ENCODE data around the gene CERS6.
"Not testable (repeated sequence)": the region's sequence is repeated elsewhere in the genome, so short reads cannot be mapped to it uniquely, and the experiment has no call there.

The CERS6 gene, protein sequence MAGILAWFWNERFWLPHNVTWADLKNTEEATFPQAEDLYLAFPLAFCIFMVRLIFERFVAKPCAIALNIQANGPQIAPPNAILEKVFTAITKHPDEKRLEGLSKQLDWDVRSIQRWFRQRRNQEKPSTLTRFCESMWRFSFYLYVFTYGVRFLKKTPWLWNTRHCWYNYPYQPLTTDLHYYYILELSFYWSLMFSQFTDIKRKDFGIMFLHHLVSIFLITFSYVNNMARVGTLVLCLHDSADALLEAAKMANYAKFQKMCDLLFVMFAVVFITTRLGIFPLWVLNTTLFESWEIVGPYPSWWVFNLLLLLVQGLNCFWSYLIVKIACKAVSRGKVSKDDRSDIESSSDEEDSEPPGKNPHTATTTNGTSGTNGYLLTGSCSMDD

DNA sequence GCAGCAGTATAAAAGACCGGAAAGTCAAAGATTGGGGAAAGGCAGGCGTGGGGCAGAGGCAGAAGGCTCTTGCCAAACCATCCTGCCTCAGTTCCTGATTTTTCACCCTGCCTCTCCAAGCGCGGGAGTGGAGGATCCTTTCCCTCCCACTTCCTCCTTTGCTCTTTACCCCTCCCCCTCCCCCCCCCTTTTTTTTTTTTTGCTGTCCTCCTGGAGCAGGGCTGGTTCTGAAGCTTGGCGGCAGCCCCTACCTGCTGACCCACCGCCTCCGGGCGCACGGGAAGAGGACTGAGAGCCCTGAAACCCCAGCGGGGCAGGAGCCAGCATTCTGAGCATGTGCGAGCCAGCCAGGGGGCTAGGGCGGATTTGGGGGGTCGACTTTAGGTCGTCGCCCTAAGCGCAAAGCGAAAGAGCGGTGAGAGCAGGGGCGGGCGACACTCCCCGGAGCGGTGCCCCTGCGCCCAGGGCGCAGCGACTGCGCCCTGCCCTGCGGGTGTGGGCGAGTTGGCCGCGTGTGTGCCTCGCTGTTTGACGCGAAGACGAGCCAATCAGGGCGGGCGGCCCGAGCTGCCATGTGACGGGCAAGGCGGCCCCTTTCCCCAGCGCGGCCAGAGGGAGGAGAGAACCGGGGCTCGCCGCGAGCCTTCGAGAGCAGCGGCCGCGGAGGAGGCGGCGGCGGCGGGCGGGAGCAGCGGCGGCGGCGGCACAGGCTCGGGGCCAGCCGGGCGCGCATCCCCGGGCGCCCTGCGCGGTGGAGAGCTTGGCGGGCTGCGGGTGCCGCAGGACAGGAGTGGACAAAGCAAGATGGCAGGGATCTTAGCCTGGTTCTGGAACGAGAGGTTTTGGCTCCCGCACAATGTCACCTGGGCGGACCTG lies at the start of gene CERS6:
CERS6 (plus strand) TSS at position 628 of the 876 bp plus-strand sequence; CDS start at position 805, 177 bp downstream.
- peak; percentile 50 to 61 (median 56) for DNase-seq

DNA sequence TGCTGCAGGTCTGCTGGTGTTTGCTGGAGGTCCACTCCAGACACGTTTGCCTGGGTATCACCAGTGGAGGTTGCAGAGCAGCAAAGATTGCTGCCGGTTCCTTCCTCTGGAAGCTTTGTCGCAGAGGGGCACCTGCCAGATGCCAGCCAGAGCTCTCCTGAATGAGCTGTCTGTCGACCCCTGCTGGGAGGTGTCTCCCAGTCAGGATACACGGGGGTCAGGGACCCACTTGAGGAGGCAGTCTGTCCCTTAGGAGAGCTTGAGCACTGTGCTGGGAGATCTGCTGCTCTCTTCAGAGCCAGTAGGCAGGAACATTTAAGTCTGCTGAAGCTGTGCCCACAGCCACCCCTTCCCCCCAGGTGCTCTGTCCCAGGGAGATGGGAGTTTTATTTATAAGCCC lies 43.8 kb upstream of the CERS6 start:
- not testable (repeated sequence) for DNase-seq

DNA sequence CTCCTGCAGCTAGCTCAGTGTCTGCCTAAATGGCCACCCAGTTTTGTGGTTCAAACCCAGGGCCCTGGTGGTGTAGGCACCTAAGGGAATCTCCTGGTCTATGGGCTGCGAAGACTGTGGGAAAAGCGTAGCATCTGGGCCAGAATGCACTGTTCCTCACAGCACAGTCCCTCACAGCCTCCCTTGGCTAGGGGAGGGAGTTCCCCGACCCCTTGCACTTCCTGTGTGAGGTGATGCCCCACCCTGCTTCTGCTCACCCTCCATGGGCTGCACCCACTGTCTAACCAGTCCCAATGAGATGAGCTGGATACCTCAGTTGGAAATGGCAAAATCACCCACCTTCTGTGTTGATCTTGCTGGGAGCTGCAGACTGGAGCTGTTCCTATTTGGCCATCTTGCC lies 43.0 kb upstream of the CERS6 start:
- DNase-seq: not testable (repeated sequence)

DNA sequence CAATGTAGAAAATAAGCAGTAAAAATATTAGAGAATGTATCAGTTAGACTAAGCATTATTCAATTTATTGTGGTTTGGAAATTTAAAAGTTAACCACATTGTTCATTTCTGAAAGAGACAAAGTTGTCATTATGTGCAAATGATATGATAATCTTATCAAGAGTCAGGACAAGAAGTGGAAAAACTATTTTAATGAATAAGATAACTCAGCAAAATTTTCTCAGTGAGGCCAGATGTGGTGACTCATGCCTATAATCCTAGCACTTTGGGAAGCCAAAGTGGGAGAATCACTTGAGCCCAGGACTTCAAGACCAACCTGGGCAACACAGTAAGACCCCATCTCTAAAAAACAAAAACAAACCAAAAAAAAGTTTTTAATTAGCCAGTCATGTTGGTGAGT lies 39.5 kb upstream of the CERS6 start:
- no peak for DNase-seq

DNA sequence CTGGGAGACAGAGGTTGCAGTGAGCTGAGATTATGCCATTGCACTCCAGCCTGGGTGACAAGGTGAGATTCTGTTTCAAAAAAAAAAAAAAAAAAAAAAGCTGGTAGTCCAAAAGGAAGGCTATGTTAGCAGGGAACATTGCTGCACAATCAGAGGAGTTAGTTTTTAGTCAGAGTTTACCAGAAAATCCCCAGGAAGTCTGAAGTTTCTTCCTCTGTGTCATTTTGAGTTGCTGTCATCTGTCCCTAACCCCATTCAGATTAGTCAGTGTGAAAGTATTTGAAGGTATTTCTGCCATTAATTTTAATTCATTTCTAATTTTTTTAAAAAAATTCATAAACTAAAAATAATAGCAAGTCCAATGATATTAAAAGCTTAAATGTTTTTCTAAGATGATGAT lies 33.5 kb upstream of the CERS6 start:
- DNase-seq: no peak

DNA sequence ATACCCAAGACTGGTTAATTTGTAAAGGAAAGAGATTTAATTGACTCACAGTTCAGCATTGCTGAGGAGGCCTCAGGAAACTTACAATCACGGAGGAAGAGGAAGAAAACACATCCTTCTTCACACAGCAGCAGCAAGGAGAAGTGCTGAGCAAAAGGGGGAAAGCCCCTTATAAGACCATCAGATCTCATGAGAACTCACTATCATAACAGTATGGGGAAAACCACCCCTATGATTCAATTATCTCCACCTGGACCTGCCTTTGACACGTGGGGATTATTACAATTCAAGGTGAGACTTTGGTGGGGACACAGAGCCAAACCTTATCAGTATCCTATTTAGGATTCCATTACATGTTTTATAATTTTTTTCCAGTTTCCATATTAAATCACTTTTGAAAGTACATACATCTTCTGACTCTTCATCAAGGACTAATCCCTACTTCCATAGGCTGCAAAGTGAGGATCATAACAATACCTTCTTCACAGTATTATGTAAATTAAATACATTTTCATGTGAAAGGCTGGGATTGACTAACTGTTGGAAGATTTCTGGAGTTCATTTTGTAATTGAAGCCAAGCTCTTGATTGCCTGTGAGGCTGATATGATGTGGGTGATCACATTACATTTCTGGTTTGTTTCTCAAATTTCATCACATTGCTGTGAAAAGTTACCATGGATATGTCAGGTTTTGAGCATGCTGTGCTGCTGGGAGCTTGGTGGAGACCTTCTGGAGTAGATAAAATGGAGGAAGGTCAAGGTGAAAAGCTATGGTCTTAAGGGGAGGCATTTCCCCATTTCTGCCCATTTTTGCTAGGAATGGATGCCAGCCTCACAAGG lies 31.7 kb upstream of the CERS6 start:
- no peak for DNase-seq

DNA sequence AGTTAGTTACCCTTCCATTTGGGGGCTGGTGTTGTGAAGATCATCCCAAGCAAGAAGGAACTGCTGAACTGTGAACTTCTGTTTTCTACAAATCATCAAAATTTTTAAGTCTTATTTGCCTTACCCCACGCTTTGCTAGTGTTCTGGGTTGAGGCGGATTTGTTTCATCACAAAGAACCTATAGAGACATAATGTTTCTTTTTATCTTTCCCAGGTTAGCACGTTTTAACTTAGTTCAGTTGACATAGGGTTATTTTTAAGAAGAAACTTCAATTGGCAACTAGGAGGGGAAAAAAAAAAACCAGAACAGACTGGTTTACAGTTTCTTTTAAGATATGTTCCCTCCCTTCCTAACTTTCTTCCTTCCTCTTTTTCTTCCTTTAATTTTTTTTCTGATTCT lies 31.1 kb upstream of the CERS6 start:
- DNase-seq: no peak

DNA sequence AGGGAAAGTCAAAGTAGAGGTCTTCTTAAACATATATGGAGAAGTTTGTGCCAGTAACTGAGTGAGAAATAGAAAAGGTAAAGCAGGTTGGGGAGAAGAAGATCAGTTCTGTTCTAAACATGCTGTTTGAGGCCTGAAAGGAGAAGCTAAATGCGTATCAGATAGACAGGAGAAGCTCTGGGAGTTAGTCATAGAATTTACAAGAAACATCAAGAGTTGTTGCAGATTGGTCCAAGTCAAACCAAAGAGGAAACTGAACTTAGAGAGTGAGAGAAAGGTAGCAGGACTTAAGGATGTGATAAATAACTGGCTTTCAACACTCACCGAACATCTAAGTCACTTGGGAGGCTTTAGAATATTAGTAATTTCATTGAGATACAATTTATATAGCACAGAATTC lies 29.2 kb upstream of the CERS6 start:
- no peak for DNase-seq

DNA sequence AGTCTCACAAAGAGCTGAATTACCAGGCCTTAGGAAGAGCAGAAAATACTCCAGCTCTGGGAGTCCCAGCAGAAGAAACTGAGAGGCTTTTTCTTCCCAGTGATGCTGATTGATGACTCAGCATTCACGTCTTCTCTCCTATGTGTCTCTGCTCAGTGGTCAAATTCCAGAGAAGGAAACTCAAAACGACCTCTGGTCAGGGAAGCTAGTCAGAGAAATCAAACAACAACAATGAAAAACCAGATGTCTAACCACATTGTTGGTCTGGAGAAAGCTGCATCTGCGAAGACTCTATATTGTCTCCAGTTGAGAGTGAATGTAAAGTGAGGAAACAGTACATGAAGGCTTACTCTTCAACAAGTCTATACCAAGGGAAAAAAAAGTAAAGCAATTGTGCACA lies 28.6 kb upstream of the CERS6 start:
- no peak for DNase-seq

DNA sequence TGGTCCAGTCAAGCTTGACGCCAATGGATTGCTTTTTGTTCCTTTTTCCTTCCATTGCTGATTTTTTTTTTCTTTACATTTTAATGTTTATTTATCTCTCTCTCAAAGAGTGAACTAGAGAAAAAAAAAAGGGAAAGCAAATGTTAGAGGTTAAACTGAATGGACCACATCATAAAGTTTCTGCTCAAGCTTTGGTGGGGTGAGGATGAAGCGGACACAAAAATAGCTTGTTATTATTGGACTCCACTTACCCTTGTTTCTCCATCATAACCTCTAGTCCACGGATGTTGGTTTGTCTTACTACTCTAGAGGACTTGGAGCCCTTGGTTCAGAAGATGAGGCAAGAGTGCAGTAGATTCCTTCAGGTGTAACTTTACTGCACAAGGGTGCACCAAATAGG lies 27.6 kb upstream of the CERS6 start:
- DNase-seq: no peak

DNA sequence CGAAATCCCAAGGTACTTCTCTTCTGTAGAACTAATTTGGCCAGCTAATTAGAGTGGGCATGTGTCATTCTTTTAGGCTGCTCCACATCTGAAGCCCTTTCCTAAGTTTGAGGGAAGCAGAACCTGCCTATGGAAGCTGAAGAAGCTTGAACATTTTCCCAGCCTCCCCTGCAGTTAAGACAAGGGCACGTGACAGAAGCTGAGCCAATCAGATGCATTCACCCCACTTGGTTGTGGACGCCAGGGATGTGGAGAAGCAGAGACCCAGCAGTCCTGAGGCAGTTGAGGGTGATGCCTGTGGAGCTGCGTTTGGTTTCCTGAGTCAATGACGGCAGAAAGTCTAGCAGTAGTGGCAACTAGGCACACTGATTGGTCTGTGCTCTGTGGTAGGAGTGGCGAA lies 26.1 kb upstream of the CERS6 start:
- DNase-seq: no peak

DNA sequence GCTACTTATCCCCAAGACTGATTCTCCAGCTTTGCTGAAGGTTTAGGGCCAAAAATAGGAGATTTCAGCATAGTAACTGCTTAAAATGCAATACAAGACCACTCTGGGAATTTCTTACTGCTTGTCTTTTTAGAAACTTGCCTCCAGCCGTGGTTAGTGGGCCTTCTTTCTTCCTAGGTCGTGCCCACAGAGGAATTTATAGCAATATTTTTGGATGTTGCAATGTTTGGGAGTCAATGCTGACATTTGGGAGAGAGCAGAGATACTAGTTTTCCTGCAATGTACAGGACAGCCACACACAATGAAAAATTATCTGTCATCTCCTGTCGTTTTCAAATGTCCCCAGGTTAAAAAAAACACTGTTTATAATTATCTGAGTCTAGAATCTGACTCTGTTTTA lies 25.6 kb upstream of the CERS6 start:
- DNase-seq: no peak

DNA sequence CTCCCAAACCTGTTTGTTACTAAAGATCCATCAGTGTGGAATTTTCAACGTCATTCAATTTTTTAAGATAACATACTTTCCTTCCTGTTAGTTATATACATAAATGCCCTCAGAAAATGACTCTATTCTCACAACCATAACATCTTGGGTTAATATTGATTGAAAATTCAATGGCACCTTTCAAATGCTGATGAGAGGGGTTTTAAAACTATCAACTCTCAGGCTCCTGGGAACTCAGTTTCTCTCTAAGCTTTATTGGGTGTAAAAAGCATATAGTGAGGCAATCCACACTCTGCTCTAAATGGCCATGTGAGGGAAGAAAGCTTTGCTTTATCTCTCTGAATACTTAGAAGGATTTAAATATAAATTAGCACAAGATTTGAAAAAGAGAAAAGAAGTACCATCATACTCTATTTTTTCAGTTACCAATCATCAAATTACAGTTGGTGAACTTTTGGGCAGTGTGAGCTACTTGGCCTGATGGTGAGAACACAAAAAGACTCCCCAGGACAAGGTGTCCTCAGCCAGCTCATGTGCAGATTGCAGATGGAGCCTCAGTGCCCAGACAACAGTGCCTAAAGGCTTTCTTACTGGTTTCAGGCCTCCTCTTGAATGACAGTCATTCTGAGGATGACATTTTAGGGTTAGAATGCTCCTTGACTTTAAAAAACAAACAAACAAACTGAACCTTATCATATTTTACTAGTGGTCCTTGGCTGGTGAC lies 24.6 kb upstream of the CERS6 start:
- no peak for DNase-seq

DNA sequence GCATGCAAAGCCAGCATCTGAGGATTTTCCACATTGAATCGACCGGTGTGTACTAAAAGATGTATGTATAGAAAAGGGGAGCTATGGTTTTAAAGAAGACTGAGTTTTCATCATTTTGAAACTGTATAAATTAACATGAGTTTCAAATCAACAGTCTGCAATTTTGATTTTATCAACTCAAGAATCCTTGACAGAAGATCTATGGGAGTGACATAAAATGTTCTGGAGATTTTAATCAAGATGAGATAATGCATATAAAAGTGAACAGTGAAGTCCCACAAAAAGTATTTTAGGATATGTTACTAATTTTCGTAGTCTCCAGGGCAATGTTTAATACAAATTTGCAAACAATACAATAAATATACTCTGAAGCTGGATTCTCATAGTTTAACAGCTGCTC lies 24.0 kb upstream of the CERS6 start:
- no peak for DNase-seq

DNA sequence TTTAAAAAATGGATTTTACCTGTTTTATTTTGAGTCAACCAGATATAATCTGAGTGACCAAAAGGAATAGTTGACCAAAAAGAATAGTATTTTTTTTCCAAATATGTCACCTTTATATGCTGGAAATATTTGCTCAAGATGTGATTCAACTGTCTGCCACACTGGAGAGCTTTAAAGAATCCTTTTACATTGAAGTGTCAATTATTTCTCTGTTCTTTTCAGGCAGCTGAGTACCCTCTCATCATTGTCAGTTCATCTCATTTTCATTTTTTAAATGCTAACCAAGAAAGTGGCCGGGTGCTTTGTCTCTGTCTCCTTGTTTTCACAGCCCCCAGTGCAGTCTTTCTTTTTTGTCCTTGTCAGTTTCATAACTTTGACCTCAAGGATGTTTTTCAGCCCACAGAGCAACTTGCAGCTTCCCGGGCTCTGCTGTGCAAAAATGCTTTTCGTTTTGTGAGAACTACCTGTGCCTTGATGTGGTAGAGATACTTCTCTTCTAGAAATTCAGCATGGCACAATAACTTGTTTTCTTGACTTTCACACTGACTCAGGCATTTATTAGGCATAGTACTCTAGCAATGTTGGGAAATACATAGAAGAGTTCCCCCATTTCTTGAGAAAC lies 23.4 kb upstream of the CERS6 start:
- DNase-seq: peak in 2 of 4 experiments; percentile 6 to 7

DNA sequence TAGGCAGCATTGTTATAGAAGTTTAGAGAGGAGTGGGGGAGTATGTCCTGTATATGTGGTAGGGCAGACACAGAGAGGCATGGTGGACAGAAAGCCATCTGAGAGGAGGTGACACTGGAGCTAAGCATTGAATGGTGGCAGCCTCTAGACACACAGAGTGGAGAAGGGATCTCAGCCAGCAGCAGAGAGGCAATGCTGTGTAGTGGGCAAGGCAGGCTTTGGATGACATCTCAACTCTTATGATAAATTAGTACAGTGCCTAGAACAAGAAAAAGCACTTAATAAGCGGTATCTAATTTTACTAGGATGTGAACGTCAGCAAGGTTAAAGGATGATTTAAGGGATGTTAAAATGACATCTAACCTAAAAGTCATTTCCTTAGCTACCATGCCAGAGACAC lies 22.5 kb upstream of the CERS6 start:
- DNase-seq: no peak

DNA sequence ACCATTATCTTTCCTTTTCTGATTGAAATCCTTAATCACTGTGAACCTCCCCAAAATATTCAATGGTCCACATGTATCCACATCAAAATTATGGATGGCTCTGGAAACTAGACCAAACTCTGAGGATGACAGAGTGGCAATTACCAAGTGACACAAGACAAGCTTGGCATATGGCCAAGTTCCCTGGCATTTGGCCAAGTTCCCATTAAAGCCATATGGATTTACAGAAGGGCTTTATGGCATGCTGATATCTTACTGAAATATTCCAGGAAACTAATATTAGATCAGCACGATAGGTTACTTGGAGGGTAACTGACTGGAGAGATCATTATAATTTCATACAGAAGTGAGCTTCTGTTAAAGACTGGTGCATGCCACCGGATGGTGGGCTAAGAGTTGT lies 21.9 kb upstream of the CERS6 start:
- no peak for DNase-seq

DNA sequence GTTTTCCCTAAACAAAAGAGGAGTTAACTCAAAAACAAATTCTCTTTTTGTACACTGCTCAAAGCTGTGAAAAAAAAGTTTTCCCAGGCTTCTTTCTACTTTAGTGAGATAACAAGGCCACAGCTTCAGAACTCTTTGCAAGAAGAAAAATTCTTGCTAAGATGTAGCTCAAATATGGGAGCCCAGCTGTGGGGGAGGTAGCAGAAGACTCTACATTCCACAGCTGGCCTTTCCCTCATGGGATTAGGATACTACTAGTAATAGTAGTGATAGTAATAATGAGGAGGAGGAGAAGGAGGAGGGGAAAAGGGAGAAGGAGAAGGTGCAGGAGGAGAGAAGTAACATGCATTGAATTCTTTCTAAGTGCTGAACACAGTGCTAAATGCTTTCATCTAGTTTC lies 19.2 kb upstream of the CERS6 start:
- DNase-seq: no peak

DNA sequence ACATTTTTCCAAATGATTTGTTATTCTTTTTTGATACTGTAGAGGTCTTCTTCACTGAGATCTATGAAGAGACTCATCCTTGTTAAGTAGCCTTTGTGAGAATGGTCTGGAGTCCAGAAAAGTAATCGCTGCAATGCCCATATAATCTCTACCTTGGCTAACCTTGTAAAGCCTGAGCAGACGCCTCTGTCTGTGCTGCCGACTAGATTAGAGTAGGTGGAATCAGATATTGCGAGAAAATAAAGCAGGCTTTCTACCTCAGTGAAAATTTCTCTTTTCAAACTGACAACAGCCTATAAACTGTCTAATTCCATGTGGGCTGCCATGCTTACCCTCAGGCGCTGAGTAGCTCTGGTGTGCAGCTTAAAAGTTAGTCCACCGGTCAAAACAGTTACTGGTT lies 17.5 kb upstream of the CERS6 start:
- no peak for DNase-seq

DNA sequence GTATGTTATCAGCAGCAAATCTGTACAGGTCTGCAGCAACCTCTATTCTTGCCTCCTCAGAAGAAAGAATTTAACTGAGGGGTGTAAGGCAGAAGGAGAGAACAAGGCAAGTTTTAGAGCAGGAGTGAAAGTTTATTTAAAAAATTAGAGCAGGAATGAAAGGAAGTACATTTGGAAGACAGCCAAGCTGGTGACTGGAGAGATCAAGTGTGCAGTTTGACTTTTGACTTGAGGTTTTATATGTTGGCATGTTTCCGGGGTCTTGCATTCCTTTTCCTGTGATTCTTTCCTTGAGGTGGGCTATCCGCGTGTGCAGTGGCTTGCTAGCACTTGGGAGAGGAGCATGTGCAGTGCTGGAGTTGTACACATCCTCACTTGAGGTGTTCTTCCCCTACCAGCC lies 16.5 kb upstream of the CERS6 start:
- no peak for DNase-seq

DNA sequence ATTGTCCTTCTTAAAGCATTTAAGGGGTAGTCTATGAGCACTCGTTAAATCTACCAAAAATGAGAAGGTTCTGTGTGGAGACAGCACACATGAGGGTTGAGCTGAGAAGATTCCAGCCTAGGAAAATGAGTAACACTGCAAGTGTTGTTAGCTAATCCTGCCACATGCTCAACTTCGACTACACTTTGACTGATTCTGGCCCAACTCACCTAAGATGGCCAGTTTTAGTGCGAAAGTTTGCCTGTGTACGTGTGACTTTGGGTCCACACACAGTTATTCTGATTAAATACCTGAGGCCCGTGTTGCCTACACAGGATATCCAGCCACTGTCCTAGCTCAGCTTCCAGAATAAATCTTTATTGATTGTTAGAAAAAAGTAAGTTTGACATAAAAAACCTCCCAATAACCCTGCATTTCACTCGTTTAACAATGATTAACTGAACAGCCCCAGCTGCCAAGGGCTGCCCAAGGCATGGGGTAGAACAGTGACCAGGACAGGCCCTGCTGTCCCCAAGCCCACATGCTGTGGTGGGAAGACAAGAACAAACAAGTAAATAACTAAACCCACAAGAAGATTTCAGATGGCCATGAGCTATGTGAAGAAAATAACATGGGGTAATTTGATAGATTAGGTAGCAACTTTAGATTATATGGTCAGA lies 14.7 kb upstream of the CERS6 start:
- DNase-seq: no peak

DNA sequence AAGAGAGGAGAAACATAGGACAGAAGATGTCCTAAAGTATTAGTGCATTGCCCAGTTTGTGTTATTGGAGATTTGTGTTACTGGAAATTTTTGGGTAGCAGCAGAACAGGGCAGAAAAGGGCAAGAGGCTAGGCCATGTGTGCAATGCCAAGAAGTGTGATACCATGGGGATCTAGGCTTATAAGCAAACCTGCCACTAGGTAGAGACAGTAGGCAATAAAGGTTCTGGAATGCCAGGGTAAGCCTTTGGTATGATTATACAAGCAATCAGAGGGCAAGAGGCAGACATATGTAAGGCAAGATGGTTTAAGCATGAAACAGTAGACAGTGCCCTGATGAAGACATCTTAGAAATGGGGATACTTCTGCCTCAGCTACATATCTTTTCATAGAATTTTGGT lies 12.3 kb upstream of the CERS6 start:
- DNase-seq: no peak

Measured in activated naive CD4-positive, alpha-beta T cell (primary cell).